GM12878 (cell line): Measurements from ENCODE around the gene BCS1L.

Experiments
- KDM1A ChIP-seq: fragments of 200-600 bp; sonication (generic); IDR thresholded peaks from 2 replicates; pipeline ENCODE4 v1.6.1; 2016; ENCODE audit warnings: borderline replicate concordance
- POLR2A ChIP-seq: IDR thresholded peaks from 2 replicates; pipeline ENCODE4 v1.6.1; 2011; ENCODE audit warnings: low read depth, mild to moderate bottlenecking, low read length
- ZNF24 ChIP-seq: fragments of 450-650 bp; IDR thresholded peaks from 2 replicates; pipeline ENCODE4 v1.6.1; 2017; ENCODE audit warnings: antibody characterized with exemption, mild to moderate bottlenecking
- TF ChIP-seq, protein P1 (sequence below), 3 experiments: IDR thresholded peaks in 2 of 3; conservative IDR thresholded peaks in 1 of 3; 2 replicates each; pipeline ENCODE4 v1.5.1; 2011; ENCODE audit warnings: low read depth in 3 of 3, low read length in 3 of 3, mild to moderate bottlenecking in 3 of 3, control low read depth in 2 of 3, moderate library complexity in 2 of 3, inconsistent platforms in 1 of 3, mixed read lengths in 1 of 3; ENCODE audit not compliant: control insufficient read depth in 2 of 3, insufficient read depth in 1 of 3; ENCODE audit errors: extremely low read depth in 1 of 3
- TF ChIP-seq, protein P2 (sequence below): IDR thresholded peaks from 2 replicates; pipeline ENCODE4 v1.6.1; 2011; ENCODE audit warnings: borderline replicate concordance, low read depth, mild to moderate bottlenecking, moderate library complexity, mixed read lengths, low read length; ENCODE audit not compliant: insufficient read depth; ENCODE audit errors: extremely low read length
- TF ChIP-seq, protein P3 (sequence below): fragments of 450-650 bp; IDR thresholded peaks from 2 replicates; pipeline ENCODE4 v1.6.1; 2018; ENCODE audit warnings: borderline replicate concordance, mild to moderate bottlenecking; ENCODE audit not compliant: partially characterized antibody
- TF ChIP-seq, protein P4 (sequence below): IDR thresholded peaks from 2 replicates; pipeline ENCODE4 v1.6.1; 2012; ENCODE audit warnings: low read length, inconsistent platforms
- TF ChIP-seq, protein P5 (sequence below): fragments of 450-650 bp; IDR thresholded peaks from 2 replicates; pipeline ENCODE4 v1.6.1; 2014; ENCODE audit warnings: mild to moderate bottlenecking
- TF ChIP-seq, protein P6 (sequence below): IDR thresholded peaks from 2 replicates; pipeline ENCODE4 v1.6.1; 2012; ENCODE audit warnings: low read depth, low read length, improper control_type of control experiment
- TF ChIP-seq, protein P7 (sequence below): IDR thresholded peaks from 2 replicates; pipeline ENCODE4 v1.6.1; 2011; ENCODE audit warnings: low read depth, mild to moderate bottlenecking, low read length, moderate library complexity, borderline replicate concordance; ENCODE audit errors: extremely low read depth

DNA sequence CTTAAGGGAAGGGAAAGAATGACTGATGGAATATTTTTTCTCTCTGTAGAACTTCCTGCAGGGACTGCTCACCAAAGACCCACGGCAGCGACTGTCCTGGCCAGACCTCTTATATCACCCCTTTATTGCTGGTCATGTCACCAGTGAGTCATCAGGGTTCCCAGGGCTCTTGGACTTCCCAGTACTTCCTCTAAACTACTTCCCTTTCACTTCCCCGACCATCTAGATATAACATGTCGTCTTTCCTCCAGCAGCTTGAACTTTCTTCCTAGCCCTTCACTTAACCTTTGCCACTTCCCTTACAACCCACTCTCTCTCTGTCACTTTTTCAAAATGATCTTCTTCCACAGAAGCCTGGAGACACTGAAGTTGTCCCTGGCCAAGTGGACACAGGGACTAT is 19.6 kb downstream of the BCS1L start:
- TF ChIP-seq, protein P1, sequence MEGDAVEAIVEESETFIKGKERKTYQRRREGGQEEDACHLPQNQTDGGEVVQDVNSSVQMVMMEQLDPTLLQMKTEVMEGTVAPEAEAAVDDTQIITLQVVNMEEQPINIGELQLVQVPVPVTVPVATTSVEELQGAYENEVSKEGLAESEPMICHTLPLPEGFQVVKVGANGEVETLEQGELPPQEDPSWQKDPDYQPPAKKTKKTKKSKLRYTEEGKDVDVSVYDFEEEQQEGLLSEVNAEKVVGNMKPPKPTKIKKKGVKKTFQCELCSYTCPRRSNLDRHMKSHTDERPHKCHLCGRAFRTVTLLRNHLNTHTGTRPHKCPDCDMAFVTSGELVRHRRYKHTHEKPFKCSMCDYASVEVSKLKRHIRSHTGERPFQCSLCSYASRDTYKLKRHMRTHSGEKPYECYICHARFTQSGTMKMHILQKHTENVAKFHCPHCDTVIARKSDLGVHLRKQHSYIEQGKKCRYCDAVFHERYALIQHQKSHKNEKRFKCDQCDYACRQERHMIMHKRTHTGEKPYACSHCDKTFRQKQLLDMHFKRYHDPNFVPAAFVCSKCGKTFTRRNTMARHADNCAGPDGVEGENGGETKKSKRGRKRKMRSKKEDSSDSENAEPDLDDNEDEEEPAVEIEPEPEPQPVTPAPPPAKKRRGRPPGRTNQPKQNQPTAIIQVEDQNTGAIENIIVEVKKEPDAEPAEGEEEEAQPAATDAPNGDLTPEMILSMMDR (IDR thresholded peaks at IDR 0.05 in 2 of 3, conservative IDR thresholded peaks at IDR 0.05 in 1 of 3; ENCODE audit: control insufficient read depth in 2 of 3, extremely low read depth in 1 of 3, insufficient read depth in 1 of 3, low read depth in 3 of 3, low read length in 3 of 3) = no peak
- TF ChIP-seq, protein P2, sequence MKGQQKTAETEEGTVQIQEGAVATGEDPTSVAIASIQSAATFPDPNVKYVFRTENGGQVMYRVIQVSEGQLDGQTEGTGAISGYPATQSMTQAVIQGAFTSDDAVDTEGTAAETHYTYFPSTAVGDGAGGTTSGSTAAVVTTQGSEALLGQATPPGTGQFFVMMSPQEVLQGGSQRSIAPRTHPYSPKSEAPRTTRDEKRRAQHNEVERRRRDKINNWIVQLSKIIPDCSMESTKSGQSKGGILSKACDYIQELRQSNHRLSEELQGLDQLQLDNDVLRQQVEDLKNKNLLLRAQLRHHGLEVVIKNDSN = no peak
- TF ChIP-seq, protein P3, sequence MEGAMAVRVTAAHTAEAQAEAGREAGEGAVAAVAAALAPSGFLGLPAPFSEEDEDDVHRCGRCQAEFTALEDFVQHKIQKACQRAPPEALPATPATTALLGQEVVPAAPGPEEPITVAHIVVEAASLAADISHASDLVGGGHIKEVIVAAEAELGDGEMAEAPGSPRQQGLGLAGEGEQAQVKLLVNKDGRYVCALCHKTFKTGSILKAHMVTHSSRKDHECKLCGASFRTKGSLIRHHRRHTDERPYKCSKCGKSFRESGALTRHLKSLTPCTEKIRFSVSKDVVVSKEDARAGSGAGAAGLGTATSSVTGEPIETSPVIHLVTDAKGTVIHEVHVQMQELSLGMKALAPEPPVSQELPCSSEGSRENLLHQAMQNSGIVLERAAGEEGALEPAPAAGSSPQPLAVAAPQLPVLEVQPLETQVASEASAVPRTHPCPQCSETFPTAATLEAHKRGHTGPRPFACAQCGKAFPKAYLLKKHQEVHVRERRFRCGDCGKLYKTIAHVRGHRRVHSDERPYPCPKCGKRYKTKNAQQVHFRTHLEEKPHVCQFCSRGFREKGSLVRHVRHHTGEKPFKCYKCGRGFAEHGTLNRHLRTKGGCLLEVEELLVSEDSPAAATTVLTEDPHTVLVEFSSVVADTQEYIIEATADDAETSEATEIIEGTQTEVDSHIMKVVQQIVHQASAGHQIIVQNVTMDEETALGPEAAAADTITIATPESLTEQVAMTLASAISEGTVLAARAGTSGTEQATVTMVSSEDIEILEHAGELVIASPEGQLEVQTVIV = no peak
- TF ChIP-seq ZNF24 (no peak), POLR2A (no peak), KDM1A (no peak)
- TF ChIP-seq, protein P4, sequence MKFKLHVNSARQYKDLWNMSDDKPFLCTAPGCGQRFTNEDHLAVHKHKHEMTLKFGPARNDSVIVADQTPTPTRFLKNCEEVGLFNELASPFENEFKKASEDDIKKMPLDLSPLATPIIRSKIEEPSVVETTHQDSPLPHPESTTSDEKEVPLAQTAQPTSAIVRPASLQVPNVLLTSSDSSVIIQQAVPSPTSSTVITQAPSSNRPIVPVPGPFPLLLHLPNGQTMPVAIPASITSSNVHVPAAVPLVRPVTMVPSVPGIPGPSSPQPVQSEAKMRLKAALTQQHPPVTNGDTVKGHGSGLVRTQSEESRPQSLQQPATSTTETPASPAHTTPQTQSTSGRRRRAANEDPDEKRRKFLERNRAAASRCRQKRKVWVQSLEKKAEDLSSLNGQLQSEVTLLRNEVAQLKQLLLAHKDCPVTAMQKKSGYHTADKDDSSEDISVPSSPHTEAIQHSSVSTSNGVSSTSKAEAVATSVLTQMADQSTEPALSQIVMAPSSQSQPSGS = no peak
- TF ChIP-seq, protein P5, sequence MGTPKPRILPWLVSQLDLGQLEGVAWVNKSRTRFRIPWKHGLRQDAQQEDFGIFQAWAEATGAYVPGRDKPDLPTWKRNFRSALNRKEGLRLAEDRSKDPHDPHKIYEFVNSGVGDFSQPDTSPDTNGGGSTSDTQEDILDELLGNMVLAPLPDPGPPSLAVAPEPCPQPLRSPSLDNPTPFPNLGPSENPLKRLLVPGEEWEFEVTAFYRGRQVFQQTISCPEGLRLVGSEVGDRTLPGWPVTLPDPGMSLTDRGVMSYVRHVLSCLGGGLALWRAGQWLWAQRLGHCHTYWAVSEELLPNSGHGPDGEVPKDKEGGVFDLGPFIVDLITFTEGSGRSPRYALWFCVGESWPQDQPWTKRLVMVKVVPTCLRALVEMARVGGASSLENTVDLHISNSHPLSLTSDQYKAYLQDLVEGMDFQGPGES = no peak
- TF ChIP-seq, protein P6, sequence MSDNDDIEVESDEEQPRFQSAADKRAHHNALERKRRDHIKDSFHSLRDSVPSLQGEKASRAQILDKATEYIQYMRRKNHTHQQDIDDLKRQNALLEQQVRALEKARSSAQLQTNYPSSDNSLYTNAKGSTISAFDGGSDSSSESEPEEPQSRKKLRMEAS = no peak
- TF ChIP-seq, protein P7, sequence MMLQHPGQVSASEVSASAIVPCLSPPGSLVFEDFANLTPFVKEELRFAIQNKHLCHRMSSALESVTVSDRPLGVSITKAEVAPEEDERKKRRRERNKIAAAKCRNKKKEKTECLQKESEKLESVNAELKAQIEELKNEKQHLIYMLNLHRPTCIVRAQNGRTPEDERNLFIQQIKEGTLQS = no peak
